Endothelial cell of umbilical vein (primary cell): ENCODE measurements around the gene LRCH2.

Experiments
- EZH2 ChIP-seq: IDR thresholded peaks from 2 replicates; pipeline ENCODE4 v1.6.1; 2012; ENCODE audit warnings: borderline replicate concordance, low read depth, mild to moderate bottlenecking, moderate library complexity, low read length, inconsistent platforms; ENCODE audit not compliant: severe bottlenecking
- GATA2 ChIP-seq: IDR thresholded peaks from 2 replicates; pipeline ENCODE4 v1.7.0; 2011; ENCODE audit warnings: low read depth, mild to moderate bottlenecking, moderate library complexity, mixed read lengths, low read length; ENCODE audit not compliant: insufficient read length, insufficient read depth
- JUN ChIP-seq: IDR thresholded peaks from 2 replicates; pipeline ENCODE4 v1.6.1; 2011; ENCODE audit warnings: borderline replicate concordance, low read depth; ENCODE audit not compliant: insufficient read length, insufficient read depth
- MYC ChIP-seq: IDR thresholded peaks from one replicate; pipeline ENCODE4 v1.6.1; 2011; ENCODE audit warnings: mild to moderate bottlenecking, low read depth, low read length
- POLR2A ChIP-seq: IDR thresholded peaks from 2 replicates; pipeline ENCODE4 v1.6.1; 2012; ENCODE audit warnings: low read depth, mild to moderate bottlenecking, control low read depth, low read length
- POLR2AphosphoS5 ChIP-seq: IDR thresholded peaks from 2 replicates; pipeline ENCODE4 v1.6.1; 2012; ENCODE audit warnings: low read depth, mild to moderate bottlenecking, control low read depth, low read length, moderate library complexity; ENCODE audit not compliant: insufficient read depth
- TF ChIP-seq, protein P1 (sequence below), 2 donors: IDR thresholded peaks; 1 replicate in 1 of 2; 2 replicates in 1 of 2; pipeline ENCODE4 v1.5.1; 2011; ENCODE audit warnings: low read length in 2 of 2, mild to moderate bottlenecking in 2 of 2, moderate library complexity in 2 of 2, control low read depth in 1 of 2, inconsistent platforms in 1 of 2, low read depth in 1 of 2; ENCODE audit not compliant: insufficient read depth in 1 of 2; ENCODE audit errors: extremely low read depth in 1 of 2
- TF ChIP-seq, protein P2 (sequence below): IDR thresholded peaks from 2 replicates; pipeline ENCODE4 v1.6.1; 2011; ENCODE audit not compliant: insufficient read depth, insufficient read length

DNA sequence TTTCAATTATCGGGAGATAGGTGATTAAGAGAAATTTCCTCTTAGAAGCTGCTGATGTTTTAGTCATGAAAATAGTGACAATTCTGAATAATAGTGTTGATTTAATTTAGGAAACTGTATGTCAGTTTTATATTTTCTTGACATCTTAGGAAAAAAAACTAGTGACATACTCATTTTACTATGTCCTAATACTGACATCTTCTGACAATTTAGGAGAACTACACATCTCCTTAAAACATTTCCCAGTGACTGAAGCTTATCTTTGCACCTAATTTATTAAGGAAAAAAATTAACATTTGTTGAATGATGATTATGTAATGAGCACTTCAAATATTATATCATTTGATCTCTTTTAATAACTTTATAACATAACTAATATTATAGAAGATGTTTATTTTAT lies 86.7 kb downstream of the LRCH2 start:
- TF ChIP-seq, protein P1, sequence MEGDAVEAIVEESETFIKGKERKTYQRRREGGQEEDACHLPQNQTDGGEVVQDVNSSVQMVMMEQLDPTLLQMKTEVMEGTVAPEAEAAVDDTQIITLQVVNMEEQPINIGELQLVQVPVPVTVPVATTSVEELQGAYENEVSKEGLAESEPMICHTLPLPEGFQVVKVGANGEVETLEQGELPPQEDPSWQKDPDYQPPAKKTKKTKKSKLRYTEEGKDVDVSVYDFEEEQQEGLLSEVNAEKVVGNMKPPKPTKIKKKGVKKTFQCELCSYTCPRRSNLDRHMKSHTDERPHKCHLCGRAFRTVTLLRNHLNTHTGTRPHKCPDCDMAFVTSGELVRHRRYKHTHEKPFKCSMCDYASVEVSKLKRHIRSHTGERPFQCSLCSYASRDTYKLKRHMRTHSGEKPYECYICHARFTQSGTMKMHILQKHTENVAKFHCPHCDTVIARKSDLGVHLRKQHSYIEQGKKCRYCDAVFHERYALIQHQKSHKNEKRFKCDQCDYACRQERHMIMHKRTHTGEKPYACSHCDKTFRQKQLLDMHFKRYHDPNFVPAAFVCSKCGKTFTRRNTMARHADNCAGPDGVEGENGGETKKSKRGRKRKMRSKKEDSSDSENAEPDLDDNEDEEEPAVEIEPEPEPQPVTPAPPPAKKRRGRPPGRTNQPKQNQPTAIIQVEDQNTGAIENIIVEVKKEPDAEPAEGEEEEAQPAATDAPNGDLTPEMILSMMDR (IDR thresholded peaks at IDR 0.05; ENCODE audit: extremely low read depth in 1 of 2, insufficient read depth in 1 of 2, low read depth in 1 of 2, low read length in 2 of 2), result peak in 1 of 2 donors; percentile 9
- no peak for TF ChIP-seq EZH2
- no peak for TF ChIP-seq MYC
- no peak for TF ChIP-seq POLR2AphosphoS5
- TF ChIP-seq POLR2A, result no peak
- TF ChIP-seq, protein P2, sequence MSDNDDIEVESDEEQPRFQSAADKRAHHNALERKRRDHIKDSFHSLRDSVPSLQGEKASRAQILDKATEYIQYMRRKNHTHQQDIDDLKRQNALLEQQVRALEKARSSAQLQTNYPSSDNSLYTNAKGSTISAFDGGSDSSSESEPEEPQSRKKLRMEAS, result no peak
- no peak for TF ChIP-seq JUN
- no peak for TF ChIP-seq GATA2
